DMS114 treated with DMSO at 0.1 percent for 48 hours (cell line): ENCODE measurements around the gene PNLIPRP1.

ENCODE experiments used
- DNase-seq: peaks from one replicate; lab custom pipeline; 2025; ENCODE audit not compliant: unreplicated experiment; lab: John Stamatoyannopoulos, UW

Gene PNLIPRP1

DNA sequence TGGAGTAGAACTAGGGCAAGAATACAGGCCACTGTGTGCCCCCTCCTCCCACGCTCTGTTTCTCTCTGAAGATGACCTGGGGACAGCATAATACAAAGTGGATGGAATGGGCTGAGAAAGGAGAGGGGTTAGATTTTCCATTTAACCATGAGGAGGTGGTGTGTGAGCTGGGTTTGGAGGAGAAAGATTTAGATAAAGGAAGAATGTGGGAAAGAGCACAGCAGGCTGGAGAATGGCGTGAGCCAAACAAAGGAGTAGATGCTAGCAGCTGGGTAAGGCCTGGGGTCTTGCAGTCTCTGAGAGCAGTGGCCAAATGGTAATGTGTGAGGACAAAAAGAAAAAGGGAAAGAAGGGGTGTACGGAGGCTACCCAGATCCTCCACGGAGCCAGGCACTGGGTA, 38.6 kb downstream of the PNLIPRP1 start:
- no peak for DNase-seq

DNA sequence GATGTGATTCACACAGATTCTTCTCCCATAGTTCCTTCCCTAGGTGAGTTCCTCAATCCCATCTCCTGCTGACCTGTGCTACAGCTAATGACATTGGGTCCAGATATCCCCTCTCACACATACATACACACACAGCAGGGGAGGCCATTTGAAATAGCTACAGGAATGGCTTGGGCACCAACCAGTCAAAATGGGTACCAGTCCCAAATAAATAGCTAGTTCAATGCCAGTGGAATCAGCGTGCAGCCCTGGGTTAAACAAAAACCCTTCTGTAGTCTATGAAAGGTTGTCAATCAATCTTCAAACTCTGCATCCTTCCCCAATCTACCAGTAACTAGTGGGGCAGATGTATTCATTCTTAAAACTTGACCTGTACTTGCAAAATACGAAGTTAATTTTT, 39.3 kb downstream of the PNLIPRP1 start:
- DNase-seq, result no peak

DNA sequence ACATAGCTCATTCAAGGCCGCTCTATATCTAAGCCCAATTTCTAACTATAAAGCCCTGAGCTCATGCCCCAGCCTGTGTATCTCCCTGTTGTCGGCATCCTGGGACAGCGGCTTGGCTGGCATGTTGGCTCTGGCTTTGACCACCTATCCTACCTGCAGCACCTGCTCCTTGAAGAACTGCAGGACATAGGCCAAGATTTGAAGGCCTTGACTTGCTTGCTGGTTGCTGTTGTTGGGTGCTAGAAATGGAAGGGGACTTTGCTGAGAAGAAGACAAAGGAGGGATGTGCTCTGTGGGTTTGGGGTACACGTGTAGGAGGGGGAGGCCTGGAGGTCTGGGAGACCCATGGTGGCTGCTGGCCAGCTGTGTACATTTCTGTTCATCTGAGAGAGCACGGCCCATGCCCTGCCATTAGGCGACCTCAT, 41.1 kb downstream of the PNLIPRP1 start:
- DNase-seq, result no peak

DNA sequence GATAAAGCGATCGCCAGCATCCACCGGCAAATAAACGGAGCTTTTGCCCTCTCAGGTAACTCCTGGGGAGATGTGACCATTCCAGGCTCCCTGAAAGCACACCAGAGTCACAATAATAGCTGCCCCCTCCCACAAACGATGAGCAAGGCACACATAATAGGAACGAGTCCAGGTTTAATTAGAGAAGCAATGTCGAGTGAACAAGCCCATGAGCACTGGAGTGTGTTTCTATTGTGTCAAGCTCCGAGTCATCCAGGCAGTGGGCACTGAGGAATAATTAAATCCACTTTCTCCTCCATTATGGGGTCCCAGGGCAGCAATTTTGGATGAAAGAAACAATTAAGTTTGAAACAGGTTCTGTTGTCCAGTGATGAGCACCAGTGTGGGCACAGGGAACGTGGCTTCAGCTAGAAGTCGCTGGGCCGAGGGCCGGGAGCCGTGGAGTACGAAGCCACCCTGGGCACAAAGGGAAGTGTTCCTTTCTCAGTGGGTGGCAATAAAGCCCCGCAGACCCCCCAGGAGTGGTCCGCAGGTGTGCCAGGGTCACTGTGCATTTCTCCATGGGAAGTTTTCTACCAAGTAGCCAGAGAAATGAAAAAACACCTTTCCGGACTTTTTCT, 41.9 kb downstream of the PNLIPRP1 start:
- no peak for DNase-seq

DNA sequence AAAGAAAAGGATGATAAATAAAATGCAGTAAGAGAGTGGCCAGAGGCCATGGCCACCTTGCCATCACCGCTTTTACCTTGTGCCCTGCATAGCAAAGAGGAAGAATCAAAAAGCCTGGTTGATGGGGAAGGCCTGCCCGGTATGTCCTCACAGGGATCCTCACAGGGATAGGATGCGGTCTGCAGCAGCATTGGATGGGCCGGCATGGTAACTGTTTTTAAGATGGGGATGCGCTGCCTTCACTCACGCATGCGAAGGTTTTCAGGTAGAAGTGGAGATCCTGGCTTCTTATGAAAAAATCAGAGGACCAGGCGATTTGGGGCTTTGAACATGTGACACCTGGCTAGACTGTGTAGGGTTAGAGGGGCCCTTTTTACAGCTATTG, 42.4 kb downstream of the PNLIPRP1 start:
- no peak for DNase-seq

DNA sequence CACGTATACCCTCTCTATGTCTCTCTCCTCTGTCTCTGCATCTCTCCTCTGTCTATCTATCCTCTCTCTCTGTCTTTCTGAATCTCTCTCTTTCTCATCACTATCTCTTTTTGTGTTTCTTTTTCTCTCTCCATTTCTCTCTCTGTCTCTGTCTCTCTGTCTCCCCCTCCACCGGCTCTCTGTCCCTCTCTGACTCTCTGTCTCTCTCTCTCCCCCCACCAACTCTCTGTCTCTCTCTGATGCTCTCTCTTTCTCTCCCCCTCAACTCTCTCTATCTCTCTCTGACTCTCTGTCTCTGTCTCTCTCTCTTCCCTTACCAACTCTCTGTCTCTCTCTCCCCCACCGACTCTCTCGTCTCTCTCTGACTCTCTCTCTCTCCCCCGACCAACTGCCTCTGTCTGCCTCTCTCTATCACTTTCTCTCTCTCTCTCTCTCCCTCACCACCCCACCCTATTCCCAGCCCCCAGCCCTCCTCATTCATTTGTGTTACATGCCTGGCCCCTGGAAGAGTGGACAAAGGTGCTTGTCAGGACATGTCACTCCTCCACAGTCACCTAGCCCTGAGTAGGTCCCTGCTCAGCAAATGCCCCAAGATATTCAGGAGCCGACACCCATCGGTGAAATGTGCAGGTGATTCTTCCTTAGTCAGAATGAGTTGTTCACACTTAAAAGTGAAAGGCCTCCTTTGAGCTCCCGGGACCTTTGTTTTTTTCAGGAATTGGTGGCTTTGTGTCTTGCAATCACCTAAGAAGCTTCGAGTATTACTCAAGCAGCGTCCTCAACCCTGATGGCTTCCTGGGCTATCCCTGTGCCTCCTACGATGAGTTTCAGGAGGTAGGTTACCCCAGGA, 43.6 kb downstream of the PNLIPRP1 start:
- DNase-seq, result no peak

DNA sequence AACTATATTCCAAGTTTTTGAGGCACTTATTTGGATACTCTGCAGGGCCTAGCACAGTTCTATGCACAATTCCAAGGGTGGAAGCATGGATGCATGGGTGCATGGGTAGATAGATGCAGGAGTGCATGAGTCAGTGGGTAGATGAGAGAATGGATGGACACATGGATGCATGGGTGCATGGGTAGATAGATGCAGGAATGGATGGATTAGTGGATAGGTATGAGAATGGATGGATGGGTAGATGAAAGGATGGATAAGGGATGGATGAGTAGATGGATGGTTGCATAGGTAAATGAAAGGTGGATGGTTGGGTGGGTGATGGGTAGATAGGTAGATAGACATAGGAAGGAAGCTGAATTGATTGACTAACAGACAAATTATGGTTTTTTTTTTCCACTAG, 45.6 kb downstream of the PNLIPRP1 start:
- no peak for DNase-seq

DNA sequence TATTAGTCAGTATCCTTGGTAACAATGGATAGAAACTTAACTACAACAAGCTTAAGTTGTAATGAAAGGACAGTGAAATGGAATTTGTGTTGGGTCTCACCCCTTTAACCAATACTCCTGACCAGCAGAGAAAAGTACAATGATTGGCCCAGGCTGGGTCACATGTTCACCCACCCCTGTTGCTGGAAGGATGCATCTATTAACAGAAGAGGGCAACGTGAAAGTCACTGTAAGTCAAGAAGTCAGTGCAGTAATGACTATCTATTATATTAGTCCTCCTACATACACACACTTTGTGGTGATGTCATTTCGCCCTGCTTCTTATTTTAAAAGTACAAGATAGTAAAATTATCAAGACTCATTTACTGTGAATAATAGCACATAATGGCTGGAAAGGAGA, 46.2 kb downstream of the PNLIPRP1 start:
- DNase-seq, result no peak

DNA sequence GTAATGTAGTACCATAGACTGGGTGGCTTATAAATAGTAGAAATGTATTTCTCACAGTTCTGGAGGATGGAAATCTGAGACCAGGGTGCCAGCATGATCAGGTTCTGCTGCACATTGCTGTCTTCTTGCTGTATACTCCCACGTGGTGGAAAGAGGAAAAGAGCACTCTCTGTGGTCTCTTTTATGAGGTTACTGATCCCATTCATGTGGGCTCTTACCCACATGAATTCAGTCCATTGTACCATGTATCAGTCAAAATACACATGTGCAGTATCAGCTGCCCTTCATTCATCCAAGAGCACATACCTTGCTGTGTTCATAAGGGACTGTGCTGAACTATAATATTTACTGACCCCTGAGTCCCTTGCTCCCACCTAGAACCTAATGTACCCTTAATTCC, 47.1 kb downstream of the PNLIPRP1 start:
- DNase-seq, result no peak

DNA sequence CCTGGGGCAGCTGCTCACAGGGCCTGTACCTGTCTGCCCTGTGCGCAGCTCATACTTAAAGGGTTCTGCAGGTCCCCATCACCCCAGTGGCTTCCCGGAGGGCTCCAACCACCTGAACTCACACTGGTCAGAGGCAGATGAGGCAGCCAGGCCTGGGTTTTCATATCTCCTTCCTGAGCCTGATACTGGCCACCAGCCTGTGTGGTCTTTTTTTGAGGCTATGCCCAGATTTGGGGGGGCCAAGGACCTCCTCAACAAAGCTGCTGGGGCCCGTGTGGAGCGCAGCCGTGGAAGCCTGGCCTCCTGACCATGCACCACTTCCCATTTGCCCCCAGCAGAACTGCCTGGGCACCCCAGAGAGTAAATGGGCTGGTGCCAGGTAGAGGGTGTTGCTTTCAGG, 55.7 kb downstream of the PNLIPRP1 start:
- no peak for DNase-seq

DNA sequence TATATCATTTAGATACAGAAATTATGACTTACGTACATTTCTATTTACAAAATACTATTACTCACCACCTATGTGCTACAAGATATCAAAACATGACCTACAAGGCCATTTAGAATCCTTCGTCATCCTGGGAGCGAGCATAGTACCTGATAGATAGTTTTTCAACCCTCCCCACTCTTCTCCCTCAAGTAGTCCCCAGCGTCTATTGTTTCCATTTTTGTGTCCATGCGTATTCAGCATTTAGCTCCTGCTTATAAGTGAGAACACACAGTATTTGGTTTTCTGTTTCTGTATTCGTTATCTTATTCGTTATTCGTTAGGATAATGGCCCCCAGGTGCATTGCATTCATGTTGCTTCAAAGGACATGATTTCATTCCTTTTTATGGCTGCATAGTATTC, 58.1 kb downstream of the PNLIPRP1 start:
- no peak for DNase-seq

DNA sequence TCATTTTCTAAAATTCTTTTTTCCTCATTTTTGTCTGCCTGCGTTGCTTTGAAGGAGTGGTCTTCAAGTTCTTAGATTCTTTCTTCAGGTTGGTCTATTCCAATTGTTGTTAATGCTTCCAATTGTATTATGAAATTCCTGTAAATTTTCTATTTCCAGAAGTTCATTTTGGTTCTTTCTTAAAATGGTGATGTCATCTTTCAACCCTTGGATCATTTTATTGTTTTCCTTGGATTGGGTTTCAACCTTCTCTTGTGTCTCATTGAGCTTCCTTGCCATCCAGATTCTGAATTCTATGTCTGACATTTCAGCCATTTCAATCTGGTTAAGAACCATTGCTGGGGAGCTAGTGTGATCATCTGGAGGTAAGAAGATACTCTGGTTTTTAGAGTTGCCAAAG, 63.1 kb downstream of the PNLIPRP1 start:
- no peak for DNase-seq

DNA sequence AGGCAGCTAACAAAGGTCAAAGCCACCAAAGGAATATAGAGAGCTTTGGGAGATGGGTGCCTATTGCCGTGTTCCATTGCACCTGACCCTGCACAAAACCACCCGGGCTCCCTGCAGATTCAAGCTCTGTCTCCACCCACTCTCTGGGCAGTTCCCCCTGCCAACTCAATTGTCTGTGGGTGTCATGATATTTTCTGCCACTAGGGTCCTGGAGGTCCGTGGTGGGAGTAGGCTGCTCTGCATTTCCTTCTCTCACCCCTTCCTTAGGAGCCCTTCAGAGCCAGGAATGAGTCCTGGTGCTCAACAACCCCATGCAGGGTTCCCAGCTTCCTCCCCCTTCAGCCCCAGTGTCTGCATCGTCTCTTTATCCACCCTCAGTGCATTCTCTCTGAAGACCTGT, 64.1 kb downstream of the PNLIPRP1 start:
- no peak for DNase-seq

DNA sequence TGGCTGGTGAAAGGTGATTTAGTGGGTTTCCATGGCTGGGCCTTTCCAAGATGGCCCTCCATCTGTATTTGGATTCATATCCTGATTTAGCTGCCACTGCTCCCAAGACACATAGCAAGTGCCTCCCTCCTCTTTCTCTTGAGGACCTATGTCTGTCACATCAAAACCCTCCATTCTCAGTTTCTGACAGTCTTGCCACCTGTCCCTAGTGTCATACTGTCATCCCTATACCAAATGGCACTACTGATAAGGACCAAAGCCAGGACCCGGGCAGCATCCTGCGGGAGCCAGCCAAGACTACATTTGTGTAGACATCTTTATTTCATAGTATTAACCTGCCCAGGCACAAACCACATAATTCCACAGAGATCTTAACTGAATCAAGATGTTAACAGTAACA, 64.8 kb downstream of the PNLIPRP1 start:
- no peak for DNase-seq

DNA sequence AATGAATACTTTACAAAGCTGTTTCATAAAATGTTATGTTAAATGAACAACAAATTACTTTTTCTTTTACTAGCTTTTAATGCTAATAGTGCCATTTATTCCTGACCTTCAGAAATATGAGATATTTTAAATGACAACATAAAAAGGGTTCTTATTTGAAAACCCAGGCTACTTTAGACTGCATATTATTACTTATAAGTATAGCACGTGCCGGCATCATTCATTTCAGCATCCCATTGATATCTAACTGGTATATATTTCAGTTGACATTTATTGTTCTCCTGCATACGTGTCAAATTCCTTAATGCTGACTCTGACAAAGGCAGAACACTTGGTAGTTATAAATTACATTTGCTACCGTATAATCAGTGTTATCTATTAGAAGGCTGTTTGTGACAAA, 65.3 kb downstream of the PNLIPRP1 start:
- no peak for DNase-seq

DNA sequence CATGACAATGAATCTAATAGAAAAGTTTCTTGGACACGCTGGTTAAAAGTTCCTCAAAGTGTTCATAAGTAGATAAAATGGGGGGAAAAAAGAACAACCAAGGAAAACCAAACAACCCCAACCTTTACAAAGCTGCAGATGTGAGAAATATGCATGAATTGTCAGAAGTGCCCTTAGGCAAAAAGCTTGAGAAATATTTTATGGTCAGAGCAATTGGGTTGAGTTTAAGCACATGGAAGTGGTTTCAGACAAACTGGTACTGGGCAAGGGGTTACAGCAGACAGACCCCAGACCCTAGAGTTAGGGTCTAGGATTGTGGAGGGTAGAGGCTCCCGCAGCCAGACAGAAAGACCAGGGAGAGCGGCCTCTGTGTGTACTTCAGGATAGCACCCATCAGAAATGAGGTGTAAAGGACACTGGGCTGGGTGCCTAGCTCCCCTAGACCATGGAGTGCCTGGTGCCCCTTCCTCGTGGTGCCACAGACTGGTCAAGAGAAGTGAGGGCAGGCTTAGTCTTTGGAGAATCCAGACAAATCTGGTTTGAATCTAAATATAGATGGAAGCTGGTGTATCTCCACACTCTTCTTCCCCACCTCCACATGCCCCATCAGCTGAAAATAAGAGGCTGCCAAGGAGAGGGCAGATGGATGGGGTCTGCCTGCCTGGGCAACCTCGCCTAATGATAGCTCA, 67.2 kb downstream of the PNLIPRP1 start:
- no peak for DNase-seq
